ENCODE measurements around the gene PIP5K1A.

The PIP5K1A gene

DNA sequence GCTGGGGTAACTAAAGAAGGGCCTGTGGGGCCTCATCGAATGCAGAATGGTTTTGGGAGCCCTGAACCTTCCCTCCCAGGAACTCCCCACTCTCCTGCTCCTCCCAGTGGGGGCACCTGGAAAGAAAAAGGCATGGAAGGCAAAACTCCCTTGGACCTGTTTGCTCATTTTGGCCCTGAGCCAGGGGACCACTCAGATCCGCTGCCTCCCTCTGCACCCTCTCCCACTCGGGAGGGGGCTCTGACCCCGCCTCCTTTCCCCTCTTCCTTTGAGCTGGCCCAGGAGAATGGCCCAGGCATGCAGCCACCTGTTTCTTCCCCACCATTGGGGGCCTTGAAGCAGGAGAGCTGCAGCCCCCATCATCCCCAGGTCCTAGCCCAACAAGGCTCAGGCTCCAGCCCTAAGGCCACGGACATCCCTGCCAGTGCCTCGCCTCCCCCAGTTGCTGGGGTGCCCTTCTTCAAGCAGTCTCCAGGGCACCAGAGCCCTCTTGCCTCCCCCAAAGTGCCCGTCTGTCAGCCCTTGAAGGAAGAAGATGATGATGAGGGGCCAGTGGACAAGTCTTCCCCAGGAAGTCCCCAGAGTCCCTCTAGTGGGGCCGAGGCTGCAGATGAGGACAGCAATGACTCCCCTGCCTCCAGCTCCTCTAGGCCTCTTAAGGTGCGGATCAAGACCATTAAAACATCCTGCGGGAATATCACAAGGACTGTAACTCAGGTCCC lies 88.4 kb downstream of the PIP5K1A start:
- DNase-seq = no peak
- Histone ChIP-seq H2AFZ (ENCODE audit: low read depth, low read length) (no peak overlapping the region), H3K27me3 (ENCODE audit: control insufficient read depth in 1 of 2, insufficient read depth in 1 of 2, low read length in 2 of 2) (no peaks in the 10 kb centered on the region), H4K91ac (ENCODE audit: low read length) (no peak overlapping the region), H2BK120ac (ENCODE audit: low read depth, low read length) (no peak overlapping the region), H3K4me2 (ENCODE audit: low read length, poor library complexity, severe bottlenecking) (no peak overlapping the region), H2AK5ac (ENCODE audit: low read length, severe bottlenecking) (no peak overlapping the region), H3K18ac (ENCODE audit: low read depth in 1 of 2, low read length in 2 of 2) (no peak overlapping the region), H3K36me3 (ENCODE audit: control insufficient read depth in 1 of 2, insufficient read depth in 2 of 2, low read depth in 1 of 2, low read length in 2 of 2) (peaks cover 61% of the 10 kb centered on the region in 2 experiments), H3K4me3 (ENCODE audit: insufficient read depth in 1 of 2, low read depth in 1 of 2, low read length in 2 of 2) (no peak overlapping the region), H3K9ac (ENCODE audit: low read length) (no peak overlapping the region), H3K14ac (ENCODE audit: low read length in 2 of 2) (no peak overlapping the region), H3K27ac (ENCODE audit: low read length, poor library complexity, severe bottlenecking) (no peak overlapping the region), H4K8ac (ENCODE audit: low read length) (no peak overlapping the region), H3K79me1 (replicated peaks; ENCODE audit: low read length, poor library complexity, severe bottlenecking) (peaks cover 33% of the 10 kb centered on the region), H3K9me3 (ENCODE audit: control insufficient read depth, low read length) (no peaks in the 10 kb centered on the region), H3K4me1 (ENCODE audit: control insufficient read depth, insufficient read depth, low read depth, low read length) (peaks cover 21% of the 10 kb centered on the region), H2BK15ac (ENCODE audit: low read depth, poor library complexity, severe bottlenecking) (no peak overlapping the region), H2BK12ac (ENCODE audit: low read length in 2 of 2) (no peak overlapping the region), H2BK5ac (ENCODE audit: low read depth, low read length, poor library complexity, severe bottlenecking) (no peak overlapping the region), H3K4ac (ENCODE audit: low read depth in 1 of 2, low read length in 2 of 2) (no peak overlapping the region), H3K23ac (ENCODE audit: low read length in 2 of 2) (no peak overlapping the region)
- 95% methylated on average over 10 of the region's 10 CpGs for WGBS

DNA sequence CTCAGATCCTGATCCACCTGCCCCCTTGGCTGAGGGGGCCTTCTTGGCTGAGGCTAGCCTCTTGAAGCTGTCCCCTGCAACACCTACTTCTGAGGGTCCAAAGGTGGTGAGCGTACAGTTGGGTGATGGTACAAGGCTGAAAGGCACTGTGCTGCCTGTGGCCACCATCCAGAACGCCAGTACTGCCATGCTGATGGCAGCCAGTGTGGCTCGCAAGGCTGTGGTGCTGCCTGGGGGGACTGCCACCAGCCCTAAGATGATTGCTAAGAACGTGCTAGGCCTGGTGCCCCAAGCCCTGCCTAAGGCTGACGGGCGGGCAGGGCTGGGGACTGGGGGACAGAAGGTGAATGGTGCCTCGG lies 89.0 kb downstream of the PIP5K1A start:
- Histone ChIP-seq H2BK12ac (ENCODE audit: low read length in 2 of 2) (no peak overlapping the region), H3K23ac (ENCODE audit: low read length in 2 of 2) (no peak overlapping the region)
- 94% methylated on average over 6 of the region's 7 CpGs for WGBS

DNA sequence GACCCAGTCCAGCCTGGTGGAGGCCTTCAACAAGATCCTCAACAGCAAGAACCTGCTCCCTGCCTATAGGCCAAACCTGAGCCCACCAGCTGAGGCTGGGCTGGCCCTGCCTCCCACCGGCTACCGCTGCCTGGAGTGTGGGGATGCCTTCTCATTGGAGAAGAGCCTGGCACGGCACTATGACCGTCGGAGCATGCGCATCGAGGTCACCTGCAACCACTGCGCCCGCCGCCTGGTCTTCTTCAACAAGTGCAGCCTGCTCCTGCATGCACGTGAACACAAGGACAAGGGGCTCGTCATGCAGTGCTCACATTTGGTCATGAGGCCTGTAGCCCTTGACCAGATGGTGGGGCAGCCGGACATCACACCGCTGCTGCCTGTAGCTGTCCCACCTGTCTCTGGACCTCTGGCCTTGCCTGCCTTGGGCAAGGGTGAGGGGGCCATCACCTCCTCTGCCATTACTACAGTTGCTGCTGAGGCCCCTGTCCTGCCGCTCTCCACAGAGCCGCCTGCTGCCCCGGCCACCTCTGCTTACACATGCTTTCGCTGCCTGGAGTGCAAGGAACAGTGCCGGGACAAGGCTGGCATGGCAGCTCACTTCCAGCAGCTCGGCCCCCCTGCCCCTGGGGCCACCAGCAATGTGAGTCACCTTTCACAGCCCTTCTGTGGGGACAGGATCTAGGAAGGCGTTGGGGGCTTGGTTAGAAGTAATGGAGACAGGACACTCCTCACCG lies 89.6 kb downstream of the PIP5K1A start:
- Histone ChIP-seq H3K27ac (ENCODE audit: low read length, poor library complexity, severe bottlenecking) (no peak overlapping the region), H3K4ac (ENCODE audit: low read depth in 1 of 2, low read length in 2 of 2) (no peak overlapping the region), H3K9ac (ENCODE audit: low read length) (no peak overlapping the region), H2AK5ac (ENCODE audit: low read length, severe bottlenecking) (no peak overlapping the region), H3K4me2 (ENCODE audit: low read length, poor library complexity, severe bottlenecking) (no peak overlapping the region), H2BK120ac (ENCODE audit: low read depth, low read length) (no peak overlapping the region), H3K4me1 (ENCODE audit: control insufficient read depth, insufficient read depth, low read depth, low read length) (peaks cover 20% of the 10 kb centered on the region), H4K91ac (ENCODE audit: low read length) (no peak overlapping the region), H3K4me3 (ENCODE audit: insufficient read depth in 1 of 2, low read depth in 1 of 2, low read length in 2 of 2) (no peak overlapping the region), H3K18ac (ENCODE audit: low read depth in 1 of 2, low read length in 2 of 2) (no peak overlapping the region), H3K36me3 (ENCODE audit: control insufficient read depth in 1 of 2, insufficient read depth in 2 of 2, low read depth in 1 of 2, low read length in 2 of 2) (peaks cover 71 to 73% of the 10 kb centered on the region in 2 experiments), H2BK15ac (ENCODE audit: low read depth, poor library complexity, severe bottlenecking) (no peak overlapping the region), H3K27me3 (ENCODE audit: control insufficient read depth in 1 of 2, insufficient read depth in 1 of 2, low read length in 2 of 2) (no peaks in the 10 kb centered on the region), H3K9me3 (ENCODE audit: control insufficient read depth, low read length) (no peaks in the 10 kb centered on the region), H2BK12ac (ENCODE audit: low read length in 2 of 2) (no peak overlapping the region), H2AFZ (ENCODE audit: low read depth, low read length) (no peak overlapping the region), H4K8ac (ENCODE audit: low read length) (no peak overlapping the region), H3K23ac (ENCODE audit: low read length in 2 of 2) (no peak overlapping the region), H2BK5ac (ENCODE audit: low read depth, low read length, poor library complexity, severe bottlenecking) (no peak overlapping the region), H3K79me1 (replicated peaks; ENCODE audit: low read length, poor library complexity, severe bottlenecking) (peaks cover 33% of the 10 kb centered on the region), H3K14ac (ENCODE audit: low read length in 2 of 2) (no peak overlapping the region)
- DNase-seq = no peak
- WGBS = 98% methylated on average over 22 of the region's 22 CpGs

More for the DNA sequence above, 89.0 kb downstream of the PIP5K1A start:
- no peak overlapping the region for H2BK15ac ChIP-seq (ENCODE audit: low read depth, poor library complexity, severe bottlenecking)
- no peak overlapping the region for H3K18ac ChIP-seq (ENCODE audit: low read depth in 1 of 2, low read length in 2 of 2)
- no peak overlapping the region for H3K4me3 ChIP-seq (ENCODE audit: insufficient read depth in 1 of 2, low read depth in 1 of 2, low read length in 2 of 2)
- no peak overlapping the region for H2BK120ac ChIP-seq (ENCODE audit: low read depth, low read length)
- H3K27ac ChIP-seq (ENCODE audit: low read length, poor library complexity, severe bottlenecking) = no peak overlapping the region
- H3K4me2 ChIP-seq (ENCODE audit: low read length, poor library complexity, severe bottlenecking) = no peak overlapping the region
- H3K14ac ChIP-seq (ENCODE audit: low read length in 2 of 2) = no peak overlapping the region
- peaks cover 64 to 67% of the 10 kb centered on the region in 2 experiments for H3K36me3 ChIP-seq (ENCODE audit: control insufficient read depth in 1 of 2, insufficient read depth in 2 of 2, low read depth in 1 of 2, low read length in 2 of 2)
- H4K8ac ChIP-seq (ENCODE audit: low read length) = no peak overlapping the region
- H2AFZ ChIP-seq (ENCODE audit: low read depth, low read length) = no peak overlapping the region
- H2AK5ac ChIP-seq (ENCODE audit: low read length, severe bottlenecking) = no peak overlapping the region
- no peak for DNase-seq
- no peaks in the 10 kb centered on the region for H3K9me3 ChIP-seq (ENCODE audit: control insufficient read depth, low read length)
- no peak overlapping the region for H4K91ac ChIP-seq (ENCODE audit: low read length)
- H2BK5ac ChIP-seq (ENCODE audit: low read depth, low read length, poor library complexity, severe bottlenecking) = no peak overlapping the region
- peaks cover 21% of the 10 kb centered on the region for H3K4me1 ChIP-seq (ENCODE audit: control insufficient read depth, insufficient read depth, low read depth, low read length)
- peaks cover 33% of the 10 kb centered on the region for H3K79me1 ChIP-seq (replicated peaks; ENCODE audit: low read length, poor library complexity, severe bottlenecking)
- H3K9ac ChIP-seq (ENCODE audit: low read length) = no peak overlapping the region
- H3K4ac ChIP-seq (ENCODE audit: low read depth in 1 of 2, low read length in 2 of 2) = no peak overlapping the region
- no peaks in the 10 kb centered on the region for H3K27me3 ChIP-seq (ENCODE audit: control insufficient read depth in 1 of 2, insufficient read depth in 1 of 2, low read length in 2 of 2)

DNA sequence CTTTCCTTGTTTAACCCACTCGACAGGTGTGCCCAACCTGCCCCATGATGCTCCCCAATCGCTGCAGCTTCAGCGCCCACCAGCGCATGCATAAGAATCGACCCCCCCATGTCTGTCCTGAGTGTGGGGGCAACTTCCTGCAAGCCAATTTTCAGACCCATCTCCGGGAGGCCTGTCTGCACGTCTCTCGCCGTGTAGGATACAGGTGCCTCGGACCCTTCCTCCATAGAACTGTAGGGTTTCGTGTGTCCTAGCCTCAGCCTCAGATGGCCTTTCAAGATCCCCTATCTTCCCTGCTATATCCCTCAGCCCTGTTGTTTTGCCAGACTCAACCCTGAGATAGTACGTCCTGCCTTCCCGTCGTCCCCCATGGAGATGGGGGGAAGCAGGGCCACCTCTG lies 90.2 kb downstream of the PIP5K1A start:
- Histone ChIP-seq H3K4me3 (ENCODE audit: insufficient read depth in 1 of 2, low read depth in 1 of 2, low read length in 2 of 2) (no peak overlapping the region), H2BK12ac (ENCODE audit: low read length in 2 of 2) (no peak overlapping the region), H3K79me1 (replicated peaks; ENCODE audit: low read length, poor library complexity, severe bottlenecking) (peaks cover 34% of the 10 kb centered on the region), H4K8ac (ENCODE audit: low read length) (no peak overlapping the region), H3K4ac (ENCODE audit: low read depth in 1 of 2, low read length in 2 of 2) (no peak overlapping the region), H3K27ac (ENCODE audit: low read length, poor library complexity, severe bottlenecking) (no peak overlapping the region), H3K4me1 (ENCODE audit: control insufficient read depth, insufficient read depth, low read depth, low read length) (peaks cover 14% of the 10 kb centered on the region), H3K9ac (ENCODE audit: low read length) (no peak overlapping the region), H2BK120ac (ENCODE audit: low read depth, low read length) (no peak overlapping the region), H3K14ac (ENCODE audit: low read length in 2 of 2) (no peak overlapping the region), H2AFZ (ENCODE audit: low read depth, low read length) (no peak overlapping the region), H3K18ac (ENCODE audit: low read depth in 1 of 2, low read length in 2 of 2) (no peak overlapping the region), H3K23ac (ENCODE audit: low read length in 2 of 2) (no peak overlapping the region), H2AK5ac (ENCODE audit: low read length, severe bottlenecking) (no peak overlapping the region), H3K4me2 (ENCODE audit: low read length, poor library complexity, severe bottlenecking) (no peak overlapping the region), H2BK15ac (ENCODE audit: low read depth, poor library complexity, severe bottlenecking) (no peak overlapping the region), H3K36me3 (ENCODE audit: control insufficient read depth in 1 of 2, insufficient read depth in 2 of 2, low read depth in 1 of 2, low read length in 2 of 2) (peaks cover 76 to 78% of the 10 kb centered on the region in 2 experiments), H3K27me3 (ENCODE audit: control insufficient read depth in 1 of 2, insufficient read depth in 1 of 2, low read length in 2 of 2) (no peaks in the 10 kb centered on the region), H3K9me3 (ENCODE audit: control insufficient read depth, low read length) (no peaks in the 10 kb centered on the region), H4K91ac (ENCODE audit: low read length) (no peak overlapping the region), H2BK5ac (ENCODE audit: low read depth, low read length, poor library complexity, severe bottlenecking) (no peak overlapping the region)
- no peak for DNase-seq
- 94% methylated on average over 14 of the region's 14 CpGs for WGBS
